A673 (cell line): ENCODE measurements around the gene CHMP1A. TPM values are rescaled to one million over a fixed set of nuclear protein-coding genes. Genes with fewer than 3 reads are reported as not detected.
"Not testable (repeated sequence)": the region's sequence is repeated elsewhere in the genome, so short reads cannot be mapped to it uniquely, and the experiment has no call there.

ENCODE experiments used
- BruUV-seq: library from RNA; stranded (reverse); fragments of 400-500 nt; replicated peaks from 2 replicates; lab custom pipeline; 2021; lab: Mats Ljungman, UMichigan
- CTCF ChIA-PET: fragments of 300-600 bp; sonication (Branson Sonifier 250); formaldehyde crosslinking; loops from one replicate; lab custom pipeline; 2022; ENCODE audit warnings: antibody characterized with exemption; lab: Charles Lee
- POLR2A ChIA-PET: fragments of 300-600 bp; sonication (Branson Sonifier 250); formaldehyde crosslinking; loops from one replicate; lab custom pipeline; 2022; ENCODE audit warnings: antibody characterized with exemption; ENCODE audit not compliant: low non-redundant PET; lab: Charles Lee
- DNase-seq: peaks from one replicate; pipeline ENCODE4 v3.0.0-alpha.2; 2015; ENCODE audit warnings: low spot score
- H3K27ac ChIP-seq: fragments of 200-600 bp; sonication (generic); 2 replicates; pipeline ENCODE4 v1.5.1; 2016; ENCODE audit warnings: mixed run types, low read depth, mild to moderate bottlenecking, mixed read lengths, antibody characterized with exemption, low read length; ENCODE audit not compliant: poor library complexity, severe bottlenecking
- H3K27me3 ChIP-seq: fragments of 200-600 bp; sonication (generic); replicated peaks from 2 replicates; pipeline ENCODE4 v1.6.1; 2017; ENCODE audit warnings: mixed run types, low read depth, mild to moderate bottlenecking, mixed read lengths, antibody characterized with exemption, low read length; ENCODE audit not compliant: insufficient read depth, poor library complexity
- H3K36me3 ChIP-seq: fragments of 200-600 bp; sonication (generic); 2 replicates; pipeline ENCODE4 v1.6.1; 2016; ENCODE audit warnings: mixed run types, mild to moderate bottlenecking, mixed read lengths, antibody characterized with exemption, low read length; ENCODE audit not compliant: insufficient read depth, poor library complexity, severe bottlenecking
- H3K4me1 ChIP-seq: fragments of 200-600 bp; sonication (generic); 2 replicates; pipeline ENCODE4 v1.6.1; 2017; ENCODE audit warnings: mixed run types, mild to moderate bottlenecking, mixed read lengths, antibody characterized with exemption, low read length; ENCODE audit not compliant: insufficient read depth, poor library complexity, severe bottlenecking
- H3K4me3 ChIP-seq: fragments of 200-600 bp; sonication (generic); 2 replicates; pipeline ENCODE4 v1.5.1; 2016; ENCODE audit warnings: low read depth, mixed run types, mild to moderate bottlenecking, mixed read lengths, low read length; ENCODE audit not compliant: poor library complexity, severe bottlenecking
- H3K9me3 ChIP-seq: fragments of 200-600 bp; sonication (generic); 2 replicates; pipeline ENCODE4 v1.6.1; 2016; ENCODE audit warnings: mixed run types, low read depth, mild to moderate bottlenecking, mixed read lengths, antibody characterized with exemption, low read length; ENCODE audit not compliant: poor library complexity, severe bottlenecking
- EZH2 ChIP-seq: fragments of 200-600 bp; sonication (generic); IDR thresholded peaks from 2 replicates; pipeline ENCODE4 v1.6.1; 2017; ENCODE audit warnings: borderline replicate concordance, low read depth, mild to moderate bottlenecking, mixed read lengths, antibody characterized with exemption, low read length; ENCODE audit not compliant: poor library complexity, severe bottlenecking
- intact Hi-C: fragments of 100-400 bp; cut with micrococcal nuclease; formaldehyde crosslinking; loops from one replicate; pipeline ENCODE4 v1.10.0; 2022; ENCODE audit not compliant: unreplicated experiment
- total RNA-seq: library from RNA; stranded (reverse); gene quantifications from 2 replicates; pipeline ENCODE4 v1.2.3, GENCODE V29; 2021
- TF ChIP-seq, protein P1 (sequence below): fragments of 300-800, 200-600 bp; sonication (generic); conservative IDR thresholded peaks from 2 replicates; pipeline ENCODE4 v1.5.1; 2017; ENCODE audit warnings: low read depth, mild to moderate bottlenecking, antibody characterized with exemption, low read length, moderate library complexity, mixed read lengths

Gene CHMP1A
- total RNA-seq, 1 experiment from 2014 or later: 110 TPM

DNA sequence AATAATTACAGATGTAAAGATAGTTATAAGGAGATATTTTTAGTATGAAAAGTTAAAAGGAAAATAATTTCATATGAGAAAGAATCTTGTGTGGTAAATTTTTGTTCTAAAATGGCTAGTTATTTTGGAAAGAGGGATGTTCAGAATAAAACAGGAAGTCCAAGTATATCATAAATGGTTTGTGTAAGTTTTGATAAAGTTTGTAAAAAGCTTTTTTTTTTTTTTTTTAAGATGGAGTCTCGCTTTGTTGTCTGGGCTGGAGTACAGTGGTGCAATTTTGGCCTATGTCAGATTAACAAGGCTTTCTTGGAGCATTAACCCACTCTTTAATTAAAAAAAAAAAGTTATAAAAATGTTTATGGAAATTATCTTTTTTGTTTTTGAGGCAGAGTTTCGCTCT is 20.8 kb upstream of the CHMP1A start:
- DNase-seq: no peak
- no peak overlapping the region for H3K27ac ChIP-seq
- H3K4me3 ChIP-seq: no peak overlapping the region
- peaks cover 13% of the 10 kb centered on the region for H3K9me3 ChIP-seq
- ChIA-PET POLR2A (no interaction called here), CTCF (no interaction called here)
- H3K4me1 ChIP-seq: no peaks in the 10 kb centered on the region
- no TSS peak for BruUV-seq
- no peaks in the 10 kb centered on the region for H3K27me3 ChIP-seq
- TF ChIP-seq EZH2: no peak
- TF ChIP-seq, protein P1, sequence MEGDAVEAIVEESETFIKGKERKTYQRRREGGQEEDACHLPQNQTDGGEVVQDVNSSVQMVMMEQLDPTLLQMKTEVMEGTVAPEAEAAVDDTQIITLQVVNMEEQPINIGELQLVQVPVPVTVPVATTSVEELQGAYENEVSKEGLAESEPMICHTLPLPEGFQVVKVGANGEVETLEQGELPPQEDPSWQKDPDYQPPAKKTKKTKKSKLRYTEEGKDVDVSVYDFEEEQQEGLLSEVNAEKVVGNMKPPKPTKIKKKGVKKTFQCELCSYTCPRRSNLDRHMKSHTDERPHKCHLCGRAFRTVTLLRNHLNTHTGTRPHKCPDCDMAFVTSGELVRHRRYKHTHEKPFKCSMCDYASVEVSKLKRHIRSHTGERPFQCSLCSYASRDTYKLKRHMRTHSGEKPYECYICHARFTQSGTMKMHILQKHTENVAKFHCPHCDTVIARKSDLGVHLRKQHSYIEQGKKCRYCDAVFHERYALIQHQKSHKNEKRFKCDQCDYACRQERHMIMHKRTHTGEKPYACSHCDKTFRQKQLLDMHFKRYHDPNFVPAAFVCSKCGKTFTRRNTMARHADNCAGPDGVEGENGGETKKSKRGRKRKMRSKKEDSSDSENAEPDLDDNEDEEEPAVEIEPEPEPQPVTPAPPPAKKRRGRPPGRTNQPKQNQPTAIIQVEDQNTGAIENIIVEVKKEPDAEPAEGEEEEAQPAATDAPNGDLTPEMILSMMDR: no peak
- intact Hi-C loops: no loop called here
- H3K36me3 ChIP-seq: peaks cover 6% of the 10 kb centered on the region

DNA sequence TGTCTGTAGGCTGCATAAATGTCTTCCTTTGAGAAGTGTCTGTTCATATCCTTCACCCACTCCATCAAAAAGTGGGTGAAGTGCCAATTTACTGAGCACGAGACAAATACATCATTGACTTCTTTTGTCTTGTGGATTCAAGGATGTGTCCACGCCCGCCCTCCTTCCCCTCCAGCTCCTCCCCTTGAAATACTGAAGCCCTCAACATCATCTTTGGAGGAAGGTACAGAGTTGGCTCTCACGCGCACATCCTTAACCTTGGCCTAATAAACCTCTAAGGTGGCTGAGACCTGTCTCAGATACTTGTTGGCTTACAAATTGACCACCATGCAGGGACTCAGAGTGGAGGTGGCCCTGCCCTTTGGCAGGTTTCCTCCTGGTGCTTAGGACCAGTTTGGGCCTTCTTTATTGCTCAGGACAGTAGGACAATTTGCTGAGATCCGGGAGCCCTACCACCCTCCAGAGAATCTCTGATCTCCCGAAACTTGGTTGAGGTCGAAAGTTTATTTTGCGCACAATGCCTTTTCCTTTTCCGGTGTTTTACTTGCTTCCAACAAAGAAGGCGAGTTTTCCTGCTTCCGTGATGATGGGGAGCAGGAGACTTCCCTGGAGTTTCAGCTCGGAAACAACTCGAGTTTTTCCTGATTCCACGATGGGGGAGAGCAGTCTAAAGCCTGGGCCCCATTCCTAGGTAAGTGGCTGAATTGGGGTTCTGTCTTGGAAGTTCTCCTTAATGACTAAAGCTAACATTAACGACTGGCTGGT is 14.9 kb upstream of the CHMP1A start:
- no peak for DNase-seq
- TF ChIP-seq, protein P1: no peak
- TF ChIP-seq EZH2: no peak
- ChIA-PET CTCF (no interaction called here), POLR2A (no interaction called here)
- no peaks in the 10 kb centered on the region for H3K36me3 ChIP-seq
- BruUV-seq: no TSS peak
- H3K4me3 ChIP-seq: no peak overlapping the region
- no peak overlapping the region for H3K27ac ChIP-seq
- no peaks in the 10 kb centered on the region for H3K27me3 ChIP-seq
- H3K9me3 ChIP-seq: no peaks in the 10 kb centered on the region
- H3K4me1 ChIP-seq: peaks cover 3% of the 10 kb centered on the region
- intact Hi-C loops: no loop called here

DNA sequence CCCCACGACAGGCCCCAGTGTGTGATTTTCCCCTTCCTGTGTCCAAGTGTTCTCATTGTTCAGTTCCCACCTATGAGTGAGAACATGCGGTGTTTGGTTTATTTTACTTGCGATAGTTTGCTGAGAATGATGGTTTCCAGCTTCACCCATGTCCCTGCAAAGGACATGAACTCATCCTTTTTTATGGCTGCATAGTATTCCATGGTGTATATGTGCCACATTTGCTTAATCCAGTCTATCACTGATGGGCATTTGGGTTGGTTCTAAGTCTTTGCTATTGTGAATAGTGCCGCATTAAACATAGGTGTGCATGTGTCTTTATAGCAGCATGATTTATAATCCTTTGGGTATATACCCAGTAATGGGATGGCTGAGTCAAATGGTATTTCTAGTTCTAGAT is 14.1 kb upstream of the CHMP1A start:
- H3K9me3 ChIP-seq, BruUV-seq, H3K4me3 ChIP-seq, H3K27ac ChIP-seq, POLR2A ChIA-PET, H3K4me1 ChIP-seq, intact Hi-C loops, DNase-seq, H3K27me3 ChIP-seq, H3K36me3 ChIP-seq: not testable (repeated sequence)
- CTCF ChIA-PET: interaction anchor here (0.5 to 0.6 kb wide), 3 partner anchors 29 to 90 kb away, joined by 3 to 5 read pairs (median 3); no protein-coding TSS in a partner anchor
